GM12864 (cell line): ENCODE measurements around the gene C1orf116.

Experiments
- DNase-seq: peaks from one replicate; pipeline ENCODE4 v3.0.0-alpha.2; 2011; ENCODE audit warnings: low read depth
- H3K4me3 ChIP-seq: 2 replicates; pipeline ENCODE4 v1.5.1; 2011; ENCODE audit warnings: mild to moderate bottlenecking, low read depth, low read length, control low read depth
- TF ChIP-seq, protein P1 (sequence below): IDR thresholded peaks from 2 replicates; pipeline ENCODE4 v1.5.1; 2011; ENCODE audit warnings: low read depth, mild to moderate bottlenecking, moderate library complexity, low read length, control low read depth, inconsistent platforms; ENCODE audit errors: missing control alignments

Gene C1orf116

DNA sequence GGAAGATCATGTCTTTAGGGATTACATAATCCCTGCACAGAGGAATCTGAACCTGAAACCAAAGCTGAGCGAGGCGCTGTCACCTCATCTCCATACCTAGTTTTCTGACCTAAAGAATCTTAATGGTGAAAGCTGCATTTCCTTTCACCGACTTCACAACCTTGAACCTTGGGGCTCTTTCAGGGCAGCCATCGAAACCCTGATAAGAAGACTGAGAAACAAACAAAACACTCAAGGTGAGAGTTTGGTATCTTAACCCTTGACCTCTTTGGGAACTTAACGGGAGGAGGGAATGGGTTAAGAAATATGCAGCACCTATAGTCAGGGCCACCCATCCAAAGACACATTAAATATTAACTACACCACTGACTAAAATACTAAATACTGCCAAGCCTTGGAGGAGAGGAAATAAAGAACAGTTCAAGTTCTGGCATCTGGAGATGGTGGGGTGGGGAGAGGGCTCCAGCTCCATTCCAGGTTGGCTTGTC lies 2.0 kb downstream of the C1orf116 start:
- no peak overlapping the region for H3K4me3 ChIP-seq
- no peak for DNase-seq

GRCh38 chr1:207029701-207030521 lies 2.6 kb downstream of the C1orf116 start:
- TF ChIP-seq, protein P1, sequence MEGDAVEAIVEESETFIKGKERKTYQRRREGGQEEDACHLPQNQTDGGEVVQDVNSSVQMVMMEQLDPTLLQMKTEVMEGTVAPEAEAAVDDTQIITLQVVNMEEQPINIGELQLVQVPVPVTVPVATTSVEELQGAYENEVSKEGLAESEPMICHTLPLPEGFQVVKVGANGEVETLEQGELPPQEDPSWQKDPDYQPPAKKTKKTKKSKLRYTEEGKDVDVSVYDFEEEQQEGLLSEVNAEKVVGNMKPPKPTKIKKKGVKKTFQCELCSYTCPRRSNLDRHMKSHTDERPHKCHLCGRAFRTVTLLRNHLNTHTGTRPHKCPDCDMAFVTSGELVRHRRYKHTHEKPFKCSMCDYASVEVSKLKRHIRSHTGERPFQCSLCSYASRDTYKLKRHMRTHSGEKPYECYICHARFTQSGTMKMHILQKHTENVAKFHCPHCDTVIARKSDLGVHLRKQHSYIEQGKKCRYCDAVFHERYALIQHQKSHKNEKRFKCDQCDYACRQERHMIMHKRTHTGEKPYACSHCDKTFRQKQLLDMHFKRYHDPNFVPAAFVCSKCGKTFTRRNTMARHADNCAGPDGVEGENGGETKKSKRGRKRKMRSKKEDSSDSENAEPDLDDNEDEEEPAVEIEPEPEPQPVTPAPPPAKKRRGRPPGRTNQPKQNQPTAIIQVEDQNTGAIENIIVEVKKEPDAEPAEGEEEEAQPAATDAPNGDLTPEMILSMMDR = no peak
- DNase-seq = no peak
- no peak overlapping the region for H3K4me3 ChIP-seq

More for the DNA sequence above, 2.0 kb downstream of the C1orf116 start:
- TF ChIP-seq, protein P1 = no peak

- H3K4me3 ChIP-seq = no peak overlapping the region
- DNase-seq = no peak
- TF ChIP-seq, protein P1 = no peak
These were observed 3.5 kb downstream of the C1orf116 start for GRCh38 chr1:207028884-207029650.

DNA sequence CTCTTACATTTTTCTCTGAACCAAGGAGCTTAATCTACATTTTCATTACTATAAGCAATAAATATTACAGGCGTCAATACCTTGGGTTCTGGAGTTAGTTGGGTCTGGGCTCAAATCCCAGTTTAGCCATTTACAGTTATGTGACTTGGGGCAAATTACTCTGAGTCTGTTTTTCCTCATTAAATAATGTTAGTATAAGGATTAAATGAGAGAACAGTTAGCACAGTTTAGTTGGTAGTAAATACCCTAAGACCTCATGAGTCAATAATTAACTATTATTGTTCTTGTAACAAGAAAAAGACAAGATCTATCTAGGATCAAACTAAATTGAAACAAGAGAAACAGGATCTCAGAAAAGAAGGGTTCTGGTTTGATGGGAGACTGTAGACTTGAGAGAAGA lies 4.6 kb downstream of the C1orf116 start:
- TF ChIP-seq, protein P1 = no peak
- no peak for DNase-seq
- H3K4me3 ChIP-seq = no peak overlapping the region

- TF ChIP-seq, protein P1 = no peak
- no peak for DNase-seq
- H3K4me3 ChIP-seq = no peak overlapping the region
These were observed 5.3 kb downstream of the C1orf116 start for GRCh38 chr1:207027206-207027777.

- no peak for DNase-seq
- no peak overlapping the region for H3K4me3 ChIP-seq
- TF ChIP-seq, protein P1 = no peak
These were observed 6.4 kb downstream of the C1orf116 start for GRCh38 chr1:207026104-207026534.
